Stimulated activated CD4-positive, alpha-beta T cell treated with anti-CD3 and anti-CD28 coated beads, TNF-alpha, amount 100 ng/mL, for 4 hours (primary cell): ENCODE measurements around the gene KRTAP10-3.
"Not testable (repeated sequence)": the region's sequence is repeated elsewhere in the genome, so short reads cannot be mapped to it uniquely, and the experiment has no call there.

Experiments used
- DNase-seq, 3 experiments: peaks; one replicate each; pipeline ENCODE4 v3.0.0-alpha.2; 2020; ENCODE audit warnings: low read depth in 3 of 3

KRTAP10-3 gene

DNA sequence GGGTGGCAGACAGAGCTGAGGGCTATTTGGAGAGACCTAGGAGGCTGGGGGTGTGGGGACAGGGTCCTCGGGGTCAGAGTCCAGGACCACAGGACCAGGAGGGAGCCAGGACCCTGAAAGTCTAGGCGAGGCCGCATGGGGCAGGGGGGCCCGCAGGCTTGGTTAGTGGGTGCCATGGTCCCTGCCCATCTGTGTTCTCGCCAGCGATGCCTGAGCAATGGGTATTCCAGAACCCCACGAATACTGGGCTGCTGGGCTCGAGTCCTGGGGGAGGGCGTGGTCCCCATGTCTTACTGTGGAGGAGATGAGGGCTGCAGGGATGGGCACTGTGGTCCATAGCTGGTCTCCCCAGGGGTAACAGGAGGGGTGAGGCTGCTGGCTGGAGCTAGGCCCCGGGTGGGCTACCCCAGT, 31.7 kb upstream of the KRTAP10-3 start:
- DNase-seq, result no peak

DNA sequence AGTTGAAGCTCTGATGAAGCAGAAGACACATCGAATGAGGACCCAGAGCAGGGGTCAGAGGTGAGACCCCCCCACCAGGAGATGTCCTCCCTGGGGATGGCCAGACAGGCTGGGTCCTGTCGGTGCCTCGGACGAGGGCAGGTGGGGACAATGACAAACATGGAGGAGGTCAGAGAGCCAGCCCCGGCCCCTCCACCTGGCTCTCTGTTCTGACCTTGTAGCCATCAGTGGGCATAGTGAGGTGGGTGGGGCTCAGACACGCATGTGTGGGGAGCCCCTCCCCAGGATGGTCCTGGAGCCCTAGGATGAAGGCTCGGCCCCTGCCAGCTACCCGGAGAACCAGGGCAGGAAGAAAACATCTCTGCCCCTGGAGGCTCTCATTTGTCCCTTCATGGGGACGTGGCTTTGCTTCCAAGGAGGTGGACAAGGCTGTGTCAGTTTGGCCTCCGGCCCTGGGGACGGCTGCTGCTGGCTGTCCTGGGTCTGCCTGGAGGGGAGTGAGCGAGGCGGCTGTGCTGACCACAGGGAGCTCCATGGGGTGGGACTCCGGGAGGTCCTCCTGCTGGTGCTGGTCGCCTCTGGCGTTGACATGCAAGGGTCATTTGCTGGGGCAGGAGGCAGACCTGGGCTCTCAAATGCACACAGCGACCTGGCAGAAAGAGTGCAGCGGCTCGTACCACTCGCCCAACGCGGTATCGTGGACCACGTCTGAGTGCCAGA, 31.2 kb upstream of the KRTAP10-3 start:
- no peak for DNase-seq

DNA sequence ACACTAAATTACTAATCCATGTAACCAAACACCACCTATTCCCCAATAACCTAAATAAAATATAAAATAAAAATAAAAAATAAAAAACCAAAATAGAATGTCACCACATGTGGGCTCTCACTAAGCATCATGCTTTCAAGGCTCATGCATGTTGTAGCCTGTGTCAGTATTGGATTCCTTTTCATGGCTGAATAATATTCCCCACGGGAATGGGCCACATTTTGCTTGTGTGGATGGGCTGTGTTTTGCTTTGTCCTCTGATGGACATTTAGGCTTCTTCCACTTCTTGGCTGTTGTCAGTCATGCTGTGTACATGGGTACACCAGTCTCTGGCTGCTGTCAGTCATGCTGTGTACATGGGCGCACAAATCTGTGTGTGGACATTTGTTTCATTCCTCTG, 30.5 kb upstream of the KRTAP10-3 start:
- no peak for DNase-seq

DNA sequence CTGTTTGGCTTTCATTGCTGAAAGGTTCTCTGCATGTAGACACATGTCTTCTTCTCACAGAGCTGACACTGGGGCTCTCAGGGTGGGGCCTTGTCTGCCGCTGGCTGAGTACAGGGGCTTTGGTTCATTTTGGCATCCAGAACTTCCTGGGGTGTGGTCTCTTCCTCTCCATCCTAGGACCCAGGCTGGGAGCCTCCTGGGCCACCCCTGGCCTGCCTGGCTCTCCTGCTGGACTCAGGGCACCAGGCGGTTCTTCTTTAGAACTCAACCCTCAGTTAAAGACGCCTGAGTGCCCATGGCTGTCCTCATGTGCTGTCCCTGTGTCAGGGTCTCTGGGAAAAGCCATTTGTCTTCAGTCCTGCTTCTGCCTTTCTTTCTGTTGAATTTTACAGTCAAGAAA, 27.3 kb upstream of the KRTAP10-3 start:
- no peak for DNase-seq

DNA sequence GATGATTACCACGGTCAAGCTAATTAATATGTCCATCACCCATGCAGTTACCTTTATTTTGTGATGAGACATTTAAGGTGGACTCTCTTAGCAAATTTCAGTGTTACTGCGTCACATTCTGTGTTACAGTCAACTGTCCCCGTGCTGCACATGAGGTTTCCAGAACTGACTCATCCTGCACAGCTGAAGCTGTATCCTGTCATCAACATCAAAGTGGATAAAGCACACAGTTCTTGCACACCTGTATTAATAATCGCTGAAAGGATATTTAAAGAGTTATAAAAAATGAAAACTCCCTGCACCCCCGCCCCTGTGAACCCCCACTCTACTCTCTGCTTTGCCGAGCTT, 25.2 kb upstream of the KRTAP10-3 start:
- DNase-seq, result peak in 1 of 3 experiments; percentile 13

DNA sequence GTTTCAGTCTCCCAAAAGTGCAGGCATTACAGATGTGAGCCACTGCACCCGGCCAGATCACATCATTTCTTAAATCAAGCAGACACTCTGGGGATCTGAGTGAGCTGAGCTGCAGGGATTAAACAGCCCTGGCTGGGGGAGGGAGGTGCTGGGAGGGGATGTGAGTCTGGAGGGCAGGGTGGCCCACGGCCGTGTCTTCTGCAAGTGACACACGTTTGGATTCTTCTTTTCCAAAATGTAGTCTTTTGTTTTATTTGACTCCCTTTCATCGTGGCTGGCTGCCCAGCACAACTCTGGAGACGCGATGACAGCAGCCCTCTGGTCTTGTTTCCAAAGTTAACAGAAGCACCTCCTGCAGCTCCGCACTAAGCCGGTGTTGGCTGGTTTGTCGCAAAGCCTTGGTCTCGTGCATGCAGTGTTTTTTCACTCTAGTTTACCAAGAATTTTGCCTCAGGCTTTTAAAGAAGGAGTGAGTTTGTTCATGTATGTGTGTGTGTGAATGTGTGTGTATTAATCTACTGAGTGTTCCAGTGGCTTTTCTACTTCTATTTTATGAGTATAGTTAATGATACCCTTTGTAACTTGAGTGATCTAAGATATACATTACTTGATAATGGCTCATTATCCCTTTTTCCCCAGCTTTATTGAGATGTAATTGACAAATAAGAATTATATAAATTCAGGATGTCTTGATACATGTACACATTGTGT, 24.6 kb upstream of the KRTAP10-3 start:
- DNase-seq, result no peak

DNA sequence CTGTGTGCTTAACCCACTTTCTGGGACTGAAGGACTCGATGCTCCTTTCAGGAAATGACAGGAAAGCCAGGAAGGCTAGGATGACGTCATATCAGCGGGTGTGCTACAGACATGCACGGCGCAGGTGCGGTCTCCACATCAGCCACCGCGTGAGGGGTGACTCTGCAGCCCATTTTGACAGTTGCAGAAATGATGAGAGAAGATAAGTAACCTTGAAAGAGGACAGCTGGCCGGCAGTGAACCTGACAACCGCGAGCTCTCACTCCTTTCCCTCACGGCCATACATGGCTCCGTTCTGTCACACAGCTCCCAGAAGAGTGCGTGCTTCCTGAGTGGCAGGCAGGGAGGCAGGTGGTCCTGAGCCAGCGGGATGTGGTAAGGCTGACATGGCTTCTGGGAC, 23.5 kb upstream of the KRTAP10-3 start:
- DNase-seq, result no peak

DNA sequence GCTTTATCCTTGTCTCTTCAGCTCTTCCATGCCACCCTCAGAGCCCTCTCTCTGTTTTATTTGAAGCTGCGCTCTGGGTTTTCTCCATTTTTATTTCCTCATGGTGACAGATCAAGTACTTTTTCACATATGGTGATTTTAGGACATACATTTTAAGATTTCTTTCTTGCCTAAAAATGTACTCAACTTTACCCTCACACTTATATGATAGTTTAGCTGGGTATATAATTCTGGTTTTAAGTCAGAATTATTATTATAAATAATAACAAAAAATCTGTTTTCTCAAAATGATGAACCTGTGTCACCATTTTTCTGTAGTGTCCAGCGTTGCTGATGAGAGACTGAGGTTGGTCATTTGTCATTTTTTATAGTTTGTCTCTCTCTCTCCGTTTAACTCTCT, 22.6 kb upstream of the KRTAP10-3 start:
- no peak for DNase-seq

DNA sequence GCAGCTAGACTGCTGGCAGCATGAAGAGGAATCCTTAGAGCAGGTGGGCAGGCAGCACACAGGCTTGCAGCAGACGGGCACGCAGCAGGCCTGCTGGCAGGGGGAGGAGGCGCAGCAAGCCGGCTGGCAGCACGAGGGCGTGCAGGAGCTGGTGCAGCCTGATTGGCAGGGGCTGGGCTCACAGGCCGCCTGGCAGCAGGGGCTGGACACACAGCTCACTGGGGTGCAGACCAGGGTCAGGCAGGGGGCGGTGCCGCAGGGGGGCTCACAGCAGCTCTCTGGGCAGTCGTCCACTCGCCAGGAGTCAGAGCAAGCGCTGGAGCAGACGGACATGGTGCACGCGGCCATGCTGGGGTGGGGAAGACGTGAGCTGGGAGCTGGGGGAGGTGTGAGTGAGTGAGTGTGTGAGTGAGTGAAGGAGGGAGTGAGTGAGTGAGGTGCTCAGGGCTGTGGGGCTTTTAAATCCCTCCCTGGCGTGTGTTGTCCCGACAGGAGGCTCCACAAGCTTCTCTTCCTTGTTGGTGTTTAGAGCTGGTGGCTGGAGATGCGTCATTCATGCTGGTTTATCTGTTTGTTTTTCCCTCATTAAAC, 21.7 kb upstream of the KRTAP10-3 start, which contains the start of gene KRTAP10-5:
TSS of gene KRTAP10-5 (minus strand) at position 374 of the 591 bp plus-strand sequence. CDS start at position 348, 26 bp downstream.
- DNase-seq, result not testable (repeated sequence)

DNA sequence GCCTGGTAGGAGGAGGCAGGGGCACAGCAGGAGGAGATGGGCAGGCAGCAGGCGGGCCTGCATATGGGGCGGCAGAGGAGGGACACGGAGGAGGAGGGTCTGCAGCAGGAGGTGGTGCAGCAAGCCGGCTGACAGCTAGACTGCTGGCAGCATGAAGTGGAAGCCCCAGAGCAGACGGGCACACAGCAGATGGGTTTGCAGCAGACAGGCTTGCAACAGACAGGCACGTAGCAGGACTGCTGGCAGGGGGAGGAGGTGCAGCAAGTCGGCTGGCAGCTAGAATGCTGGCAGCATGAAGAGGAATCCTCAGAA, 21.2 kb upstream of the KRTAP10-3 start:
- DNase-seq, result no peak

DNA sequence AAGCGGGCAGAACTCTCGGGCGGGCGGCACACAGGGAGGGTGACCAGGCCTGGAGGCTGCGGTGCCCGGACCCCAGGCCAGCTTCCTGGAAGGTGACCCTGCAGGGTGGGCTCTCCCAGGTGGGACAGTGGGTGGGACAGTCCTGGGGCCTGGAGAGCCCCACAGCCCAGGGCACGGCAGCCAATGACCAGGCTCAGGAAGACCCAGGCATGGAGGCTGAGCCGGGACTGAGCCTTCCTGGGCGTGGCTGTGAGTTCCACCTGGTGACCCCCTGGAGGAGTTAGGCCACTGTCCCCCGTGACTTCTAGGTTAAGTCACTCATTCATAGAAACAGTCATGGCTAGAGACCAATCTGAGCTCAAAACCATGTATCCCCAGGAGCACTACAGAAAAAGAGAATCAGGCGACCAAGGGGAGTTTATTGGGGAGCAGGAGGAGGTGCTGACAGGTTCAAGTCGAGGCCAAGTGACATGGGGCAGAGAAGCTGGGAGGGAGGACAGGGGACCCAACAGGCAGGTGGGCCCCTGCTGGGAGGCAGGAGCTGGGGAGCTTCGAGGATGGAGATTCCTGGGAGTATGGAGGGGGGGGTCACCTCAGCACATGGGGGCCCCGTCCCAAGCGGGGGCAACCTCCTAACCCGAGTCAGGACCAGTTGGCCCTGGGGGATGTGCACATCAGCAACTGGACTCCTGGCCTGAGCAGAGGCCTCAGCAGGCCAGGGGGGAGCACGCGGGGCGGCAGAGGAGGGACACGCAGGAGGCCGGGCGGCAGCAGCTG, 20.6 kb upstream of the KRTAP10-3 start:
- DNase-seq, result no peak

DNA sequence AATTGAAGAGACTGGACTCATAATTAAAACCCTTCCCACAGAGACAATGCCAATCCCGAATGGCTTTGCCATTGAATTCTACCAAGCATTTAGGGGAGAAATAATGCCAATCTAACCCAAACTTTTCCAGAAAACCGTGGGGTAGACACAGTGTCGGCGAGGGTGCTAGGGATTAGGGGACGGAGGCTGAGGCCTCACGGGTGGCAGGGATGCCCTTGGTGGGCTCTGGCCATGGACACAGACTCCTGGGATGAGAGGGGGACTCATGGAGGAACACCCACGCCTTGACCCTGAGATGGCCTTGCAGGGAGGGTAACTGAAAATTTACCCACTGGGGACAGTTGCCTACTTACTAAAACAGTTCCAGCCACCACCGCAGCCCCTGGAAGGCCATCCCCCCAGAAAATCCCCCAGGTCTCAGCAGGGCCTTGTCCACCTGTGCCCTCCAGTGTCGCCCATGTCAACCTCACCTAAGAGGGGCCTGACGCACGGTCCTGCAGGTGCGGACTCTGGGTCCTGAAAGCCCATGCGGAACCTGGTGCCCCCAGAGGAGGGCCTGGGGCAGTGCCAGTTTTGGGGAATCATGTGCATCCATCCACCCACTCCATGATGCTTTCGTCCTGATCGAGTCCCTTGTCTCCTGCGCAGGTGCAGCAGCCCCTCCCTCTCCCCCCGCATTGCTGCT, 19.9 kb upstream of the KRTAP10-3 start:
- no peak for DNase-seq

DNA sequence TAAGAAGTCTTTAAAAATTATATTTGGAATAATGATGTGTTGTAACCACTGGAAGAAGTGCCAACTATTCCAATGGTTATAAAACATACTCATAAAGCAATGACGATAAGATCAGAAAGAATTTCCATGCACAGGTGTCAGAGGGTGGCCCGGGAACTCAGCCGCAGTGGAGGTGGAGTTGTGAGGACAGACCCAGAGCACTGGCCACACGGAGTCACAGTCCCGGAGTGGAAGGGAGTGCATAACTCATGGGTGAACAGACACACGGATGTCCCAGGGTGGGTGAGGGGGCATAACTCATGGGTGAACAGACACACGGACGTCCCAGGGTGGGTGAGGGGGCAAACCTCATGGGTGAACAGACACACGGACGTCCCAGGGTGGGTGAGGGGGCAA, 17.4 kb upstream of the KRTAP10-3 start:
- DNase-seq, result no peak

DNA sequence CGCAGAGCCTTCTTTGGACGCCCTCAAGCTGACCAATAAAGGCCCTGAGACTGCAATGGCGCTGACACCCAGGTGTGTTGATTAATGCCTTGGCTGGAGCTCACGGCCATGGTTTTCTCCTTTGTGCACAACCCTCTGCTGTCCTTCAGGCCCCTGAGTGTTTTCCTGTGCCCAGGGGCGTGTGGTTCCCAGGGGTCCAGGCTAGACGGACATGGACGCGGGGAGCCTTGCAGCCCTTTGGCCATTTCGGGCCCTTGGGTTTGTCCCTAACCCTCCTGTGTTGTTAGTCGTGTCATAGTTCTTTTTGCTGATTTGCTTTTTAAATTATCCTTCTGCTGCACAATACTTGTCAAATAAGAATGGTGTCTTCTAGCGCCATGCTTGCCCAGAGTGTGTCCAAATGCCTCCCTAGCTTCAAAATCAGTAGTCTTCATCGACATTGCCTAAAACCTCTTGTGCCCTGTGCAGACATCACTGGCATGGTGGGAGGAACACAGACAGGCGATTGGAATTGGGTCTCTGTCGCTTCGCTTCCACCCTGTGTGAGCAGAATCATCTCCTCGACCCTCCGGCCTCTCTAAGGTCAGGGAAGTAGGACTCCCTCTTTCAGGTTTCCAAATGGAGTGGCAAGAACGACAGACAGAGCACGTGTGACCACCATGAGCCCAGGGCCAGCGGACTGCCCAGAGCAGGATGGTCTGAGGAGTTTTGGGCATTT, 16.9 kb upstream of the KRTAP10-3 start:
- DNase-seq, result no peak

DNA sequence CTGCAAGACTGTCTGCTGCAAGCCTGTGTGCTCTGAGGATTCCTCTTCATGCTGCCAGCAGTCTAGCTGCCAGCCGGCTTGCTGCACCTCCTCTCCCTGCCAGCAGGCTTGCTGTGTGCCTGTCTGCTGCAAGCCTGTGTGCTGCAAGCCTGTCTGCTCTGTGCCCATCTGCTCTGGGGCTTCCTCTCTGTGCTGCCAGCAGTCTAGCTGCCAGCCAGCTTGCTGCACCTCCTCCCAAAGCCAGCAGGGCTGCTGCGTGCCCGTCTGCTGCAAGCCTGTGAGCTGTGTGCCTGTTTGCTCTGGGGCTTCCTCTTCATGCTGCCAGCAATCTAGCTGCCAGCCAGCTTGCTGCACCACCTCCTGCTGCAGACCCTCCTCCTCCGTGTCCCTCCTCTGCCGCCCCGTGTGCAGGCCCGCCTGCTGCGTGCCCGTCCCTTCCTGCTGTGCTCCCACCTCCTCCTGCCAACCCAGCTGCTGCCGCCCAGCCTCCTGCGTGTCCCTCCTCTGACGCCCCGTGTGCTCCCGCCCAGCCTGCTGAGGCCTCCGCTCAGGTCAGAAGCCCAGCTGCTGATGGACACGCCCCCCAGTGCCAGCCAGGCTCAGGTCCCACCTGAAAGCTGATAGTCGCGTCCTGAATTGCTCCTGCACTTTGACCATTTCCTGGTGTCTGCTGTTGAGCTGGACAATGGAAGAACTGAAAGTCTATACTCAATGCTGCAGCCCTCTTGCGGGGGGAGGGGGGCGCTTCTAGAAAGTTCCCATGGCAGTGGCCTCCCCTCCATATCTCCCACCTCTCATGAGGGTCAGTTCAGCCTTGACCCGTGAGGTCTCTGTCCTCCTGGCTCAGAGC, 16.1 kb upstream of the KRTAP10-3 start:
- DNase-seq, result no peak

DNA sequence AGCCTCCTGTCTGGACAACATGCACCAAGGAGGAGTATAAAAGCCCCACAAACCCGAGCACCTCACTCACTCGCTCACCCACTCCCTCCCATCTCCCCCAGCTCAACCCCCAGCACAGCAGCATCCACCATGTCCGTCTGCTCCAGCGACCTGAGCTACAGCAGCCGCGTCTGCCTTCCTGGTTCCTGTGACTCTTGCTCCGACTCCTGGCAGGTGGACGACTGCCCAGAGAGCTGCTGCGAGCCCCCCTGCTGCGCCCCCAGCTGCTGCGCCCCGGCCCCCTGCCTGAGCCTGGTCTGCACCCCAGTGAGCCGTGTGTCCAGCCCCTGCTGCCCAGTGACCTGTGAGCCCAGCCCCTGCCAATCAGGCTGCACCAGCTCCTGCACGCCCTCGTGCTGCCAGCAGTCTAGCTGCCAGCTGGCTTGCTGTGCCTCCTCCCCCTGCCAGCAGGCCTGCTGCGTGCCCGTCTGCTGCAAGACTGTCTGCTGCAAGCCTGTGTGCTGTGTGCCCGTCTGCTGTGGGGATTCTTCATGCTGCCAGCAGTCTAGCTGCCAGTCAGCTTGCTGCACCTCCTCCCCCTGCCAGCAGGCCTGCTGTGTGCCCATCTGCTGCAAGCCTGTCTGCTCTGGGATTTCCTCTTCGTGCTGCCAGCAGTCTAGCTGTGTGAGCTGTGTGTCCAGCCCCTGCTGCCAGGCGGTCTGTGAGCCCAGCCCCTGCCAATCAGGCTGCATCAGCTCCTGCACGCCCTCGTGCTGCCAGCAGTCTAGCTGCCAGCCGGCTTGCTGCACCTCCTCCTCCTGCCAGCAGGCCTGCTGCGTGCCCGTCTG, 15.2 kb upstream of the KRTAP10-3 start, which contains the start of gene KRTAP10-4:
TSS of gene KRTAP10-4 (plus strand) at position 100 of the 827 bp plus-strand sequence. CDS start at position 130, 30 bp downstream.
- not testable (repeated sequence) for DNase-seq

DNA sequence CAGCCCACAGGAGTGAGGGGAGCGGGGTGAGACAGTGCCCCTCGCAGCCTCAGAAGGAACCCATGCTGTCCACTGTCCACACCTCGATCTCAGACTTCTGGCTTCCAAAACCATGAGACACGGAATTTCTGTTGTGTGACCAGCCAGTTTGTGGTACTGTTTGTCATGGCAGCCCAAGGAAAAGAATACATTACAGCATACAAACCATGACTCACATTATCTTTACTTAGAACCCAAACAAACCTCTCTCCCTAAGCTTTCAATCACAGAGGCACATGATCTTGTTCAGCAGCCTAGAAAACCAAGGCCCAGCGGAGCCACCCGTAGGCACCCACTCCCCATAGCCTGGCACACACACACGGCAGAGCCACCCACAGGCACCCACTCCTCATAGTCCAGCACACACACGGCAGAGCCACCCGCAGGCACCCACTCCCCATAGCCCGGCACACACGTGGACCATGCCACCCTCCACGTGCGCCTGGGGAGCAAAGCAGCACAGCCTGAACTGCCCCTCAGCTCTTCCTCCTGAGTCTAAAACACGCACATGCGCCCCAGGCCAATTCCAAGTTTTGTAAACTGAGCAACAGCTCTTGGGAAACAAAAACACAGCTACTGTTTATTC, 14.5 kb upstream of the KRTAP10-3 start:
- no peak for DNase-seq

DNA sequence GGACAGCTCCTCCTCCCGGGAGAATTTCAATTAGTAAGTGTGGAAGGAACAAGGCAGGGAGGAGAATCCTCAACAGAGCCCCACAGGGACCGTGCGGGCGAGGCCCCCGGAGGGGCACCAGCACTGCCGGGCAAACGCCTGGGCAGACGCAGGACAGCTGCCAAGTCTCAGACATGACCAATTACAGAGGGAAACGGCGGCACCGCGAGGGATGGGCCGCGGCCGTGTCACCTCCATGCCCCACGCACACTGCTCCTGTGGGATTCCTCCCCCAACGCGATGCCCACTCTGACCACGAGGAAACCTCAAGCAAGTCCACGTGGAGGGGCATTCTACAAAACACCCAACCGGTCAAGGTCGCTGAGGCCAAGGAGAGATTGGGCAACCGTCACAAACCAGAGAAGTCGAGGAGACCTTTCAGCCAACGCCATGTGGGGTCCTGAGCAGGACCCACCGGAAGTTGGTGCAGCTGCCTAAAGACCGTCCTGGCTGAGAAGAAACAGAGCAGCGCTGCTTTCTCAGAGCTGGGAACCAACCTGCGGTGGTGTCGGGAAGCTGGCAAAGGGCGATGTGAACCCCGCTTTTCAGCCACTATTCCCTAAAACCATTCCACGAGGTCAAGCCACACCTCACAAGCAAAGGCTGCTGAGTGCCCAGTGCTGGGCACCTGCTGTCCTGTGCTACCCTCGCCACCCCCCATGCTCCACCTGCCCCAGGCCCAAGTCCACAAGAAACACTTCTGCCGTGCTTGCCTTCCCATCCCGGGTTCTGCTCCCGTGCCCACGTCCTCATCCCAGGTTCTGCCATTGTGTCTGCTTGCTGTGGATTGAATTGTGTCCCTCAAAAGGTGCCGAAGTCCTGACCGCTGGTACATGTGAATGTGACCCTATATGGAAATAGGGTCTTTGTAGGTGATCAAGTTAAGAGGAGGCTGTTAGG, 13.5 kb upstream of the KRTAP10-3 start:
- DNase-seq, result no peak
